Measurements from ENCODE around the gene PLCB2.

DNA sequence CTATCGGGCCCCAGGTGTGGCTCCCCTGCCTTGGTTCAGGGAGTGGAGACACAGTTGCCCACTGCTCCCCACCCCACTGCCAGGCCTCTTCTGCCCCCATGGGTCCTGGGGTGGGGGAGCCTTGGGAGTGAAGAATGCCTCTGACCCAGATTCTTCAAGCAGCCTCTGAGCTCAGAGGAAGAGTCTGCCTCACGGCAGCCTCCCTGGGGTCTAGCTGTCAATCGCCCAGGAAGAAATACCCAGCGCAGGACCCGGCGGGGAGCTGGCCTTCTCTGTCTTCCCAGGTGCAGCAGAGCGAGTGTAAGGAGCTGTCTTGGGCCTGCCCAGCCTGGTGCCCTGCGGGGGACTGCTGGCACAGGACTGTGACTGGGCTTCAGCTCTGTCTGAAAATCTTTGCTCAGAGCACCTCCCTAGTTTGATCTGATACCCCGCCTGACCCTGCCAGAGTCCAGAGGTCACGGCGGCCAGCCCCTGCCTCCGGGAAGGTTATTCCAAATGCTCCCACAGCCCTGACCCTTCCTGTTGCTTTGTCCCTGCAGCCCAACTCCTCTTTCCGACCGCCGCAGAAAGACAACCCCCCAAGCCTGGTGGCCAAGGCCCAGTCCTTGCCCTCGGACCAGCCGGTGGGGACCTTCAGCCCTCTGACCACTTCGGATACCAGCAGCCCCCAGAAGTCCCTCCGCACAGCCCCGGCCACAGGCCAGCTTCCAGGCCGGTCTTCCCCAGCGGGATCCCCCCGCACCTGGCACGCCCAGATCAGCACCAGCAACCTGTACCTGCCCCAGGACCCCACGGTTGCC lies 35.9 kb downstream of the PLCB2 start:
- TF ChIP-seq POLR2A (IDR thresholded peaks at IDR 0.05; ENCODE audit: low read length) (no peak), GATA1 (IDR thresholded peaks at IDR 0.05; ENCODE audit: low read depth, low read length) (no peak)

Measured in erythroblast (primary cell).